ENCODE measurements around the gene CAPN2.

- no peak for TF ChIP-seq CTCF (IDR thresholded peaks at IDR 0.05; ENCODE audit: low read length)
- TF ChIP-seq EZH2 (optimal IDR thresholded peaks at IDR 0.05; ENCODE audit: low read depth, low read length), result no peak
- TF ChIP-seq EZH2phosphoT487 (IDR thresholded peaks at IDR 0.05; ENCODE audit: low read length), result no peak
Measured at GRCh38 chr1:223715604-223716172, 3.3 kb downstream of the CAPN2 start.
